Stimulated activated CD4-positive, alpha-beta T cell treated with anti-CD3 and anti-CD28 coated beads, Interleukin-4, amount 100 ng/mL, for 4 hours (primary cell): Measurements from ENCODE around the gene GGT1.
A peak's percentile ranks its signal among the peaks of the same experiment; 100 is the strongest.
"Not testable (repeated sequence)": the region's sequence is repeated elsewhere in the genome, so short reads cannot be mapped to it uniquely, and the experiment has no call there.

Source experiments
- DNase-seq, 2 experiments: peaks; one replicate each; pipeline ENCODE4 v3.0.0-alpha.2; 2020

GGT1 gene

GRCh38 chr22:24644409-24644808 is 41.4 kb downstream of the GGT1 start:
- DNase-seq = not testable (repeated sequence)

- not testable (repeated sequence) for DNase-seq
Observed at GRCh38 chr22:24645408-24646399, 42.7 kb downstream of the GGT1 start.

- not testable (repeated sequence) for DNase-seq
Observed at GRCh38 chr22:24646756-24647155, 43.8 kb downstream of the GGT1 start.

- DNase-seq = not testable (repeated sequence)
Observed at GRCh38 chr22:24649371-24649770, 46.4 kb downstream of the GGT1 start.

GRCh38 chr22:24650884-24651283 is 47.9 kb downstream of the GGT1 start:
- peak; percentile 26 to 32 for DNase-seq

- not testable (repeated sequence) for DNase-seq
Observed at GRCh38 chr22:24665395-24665794, 62.4 kb downstream of the GGT1 start.

- DNase-seq = not testable (repeated sequence)
Observed at GRCh38 chr22:24667904-24668303, 64.9 kb downstream of the GGT1 start.

- not testable (repeated sequence) for DNase-seq
Observed at GRCh38 chr22:24672532-24672931, 69.5 kb downstream of the GGT1 start.
